ENCODE data around the gene LCE1C.

DNA sequence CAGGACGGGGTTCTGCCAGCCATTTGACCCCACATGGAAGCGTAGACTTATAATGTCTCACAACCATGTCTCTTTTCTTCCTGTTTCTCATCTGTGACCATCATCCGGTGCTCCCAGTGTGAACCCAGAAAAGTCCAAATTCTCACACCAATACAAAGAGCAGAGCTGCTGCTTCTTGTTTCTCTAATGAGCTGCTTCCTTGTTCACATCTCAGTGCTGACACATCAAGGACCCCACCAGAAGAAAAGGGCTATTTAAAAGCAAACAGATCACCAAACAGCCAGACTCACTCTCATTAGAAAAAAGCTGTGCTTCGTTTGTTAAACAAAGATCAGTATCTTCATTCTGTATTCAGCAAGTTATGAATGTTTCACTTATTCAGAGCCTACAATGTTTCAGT lies 10.8 kb downstream of the LCE1C start:
- TF ChIP-seq POLR2A (IDR thresholded peaks at IDR 0.05): no peak
- TF ChIP-seq, protein P1, sequence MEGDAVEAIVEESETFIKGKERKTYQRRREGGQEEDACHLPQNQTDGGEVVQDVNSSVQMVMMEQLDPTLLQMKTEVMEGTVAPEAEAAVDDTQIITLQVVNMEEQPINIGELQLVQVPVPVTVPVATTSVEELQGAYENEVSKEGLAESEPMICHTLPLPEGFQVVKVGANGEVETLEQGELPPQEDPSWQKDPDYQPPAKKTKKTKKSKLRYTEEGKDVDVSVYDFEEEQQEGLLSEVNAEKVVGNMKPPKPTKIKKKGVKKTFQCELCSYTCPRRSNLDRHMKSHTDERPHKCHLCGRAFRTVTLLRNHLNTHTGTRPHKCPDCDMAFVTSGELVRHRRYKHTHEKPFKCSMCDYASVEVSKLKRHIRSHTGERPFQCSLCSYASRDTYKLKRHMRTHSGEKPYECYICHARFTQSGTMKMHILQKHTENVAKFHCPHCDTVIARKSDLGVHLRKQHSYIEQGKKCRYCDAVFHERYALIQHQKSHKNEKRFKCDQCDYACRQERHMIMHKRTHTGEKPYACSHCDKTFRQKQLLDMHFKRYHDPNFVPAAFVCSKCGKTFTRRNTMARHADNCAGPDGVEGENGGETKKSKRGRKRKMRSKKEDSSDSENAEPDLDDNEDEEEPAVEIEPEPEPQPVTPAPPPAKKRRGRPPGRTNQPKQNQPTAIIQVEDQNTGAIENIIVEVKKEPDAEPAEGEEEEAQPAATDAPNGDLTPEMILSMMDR (IDR thresholded peaks at IDR 0.05): no peak
